Fibroblast of villous mesenchyme (primary cell): ENCODE results near the gene ITPRIPL1. TPM values are rescaled to one million over a fixed set of nuclear protein-coding genes. Genes with fewer than 3 reads are reported as not detected.

Source experiments
- DNase-seq: peaks from one replicate; pipeline ENCODE4 v3.0.0-alpha.2; 2010; ENCODE audit warnings: low read depth
- H3K4me3 ChIP-seq: 2 replicates; pipeline ENCODE4 v1.5.1; 2011; ENCODE audit warnings: low read depth, mild to moderate bottlenecking, low read length
- total RNA-seq: library from RNA; depleted of rRNA; stranded (reverse); fragments of >200 nt; gene quantifications from 2 replicates; pipeline ENCODE4 v1.2.3, GENCODE V29; 2012
- TF ChIP-seq, protein P1 (sequence below): IDR thresholded peaks from 2 replicates; pipeline ENCODE4 v1.5.1; 2012; ENCODE audit warnings: low read depth, mild to moderate bottlenecking, low read length; ENCODE audit not compliant: insufficient read depth

ITPRIPL1 gene
- total RNA-seq, 1 donor: 5.2 TPM

DNA sequence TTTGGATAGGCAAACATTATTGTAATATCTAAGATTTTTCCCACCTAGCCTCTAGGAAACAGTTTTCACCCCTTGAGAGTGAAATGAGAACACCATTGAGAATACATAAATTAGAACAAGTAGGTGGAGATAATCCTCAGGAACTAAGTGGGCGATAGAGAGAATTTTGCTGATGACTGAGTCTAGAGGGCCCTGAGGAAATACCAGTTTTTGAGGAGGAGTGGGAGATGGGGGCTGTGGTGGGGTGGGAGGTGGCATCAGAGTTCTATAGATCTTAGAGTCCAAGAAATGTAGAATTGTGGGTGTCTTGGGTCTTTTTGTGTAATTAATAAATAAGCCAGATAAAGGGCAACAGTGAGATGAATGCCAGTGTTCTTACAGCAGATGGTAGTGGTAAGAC lies 22.3 kb downstream of the ITPRIPL1 start:
- TF ChIP-seq, protein P1, sequence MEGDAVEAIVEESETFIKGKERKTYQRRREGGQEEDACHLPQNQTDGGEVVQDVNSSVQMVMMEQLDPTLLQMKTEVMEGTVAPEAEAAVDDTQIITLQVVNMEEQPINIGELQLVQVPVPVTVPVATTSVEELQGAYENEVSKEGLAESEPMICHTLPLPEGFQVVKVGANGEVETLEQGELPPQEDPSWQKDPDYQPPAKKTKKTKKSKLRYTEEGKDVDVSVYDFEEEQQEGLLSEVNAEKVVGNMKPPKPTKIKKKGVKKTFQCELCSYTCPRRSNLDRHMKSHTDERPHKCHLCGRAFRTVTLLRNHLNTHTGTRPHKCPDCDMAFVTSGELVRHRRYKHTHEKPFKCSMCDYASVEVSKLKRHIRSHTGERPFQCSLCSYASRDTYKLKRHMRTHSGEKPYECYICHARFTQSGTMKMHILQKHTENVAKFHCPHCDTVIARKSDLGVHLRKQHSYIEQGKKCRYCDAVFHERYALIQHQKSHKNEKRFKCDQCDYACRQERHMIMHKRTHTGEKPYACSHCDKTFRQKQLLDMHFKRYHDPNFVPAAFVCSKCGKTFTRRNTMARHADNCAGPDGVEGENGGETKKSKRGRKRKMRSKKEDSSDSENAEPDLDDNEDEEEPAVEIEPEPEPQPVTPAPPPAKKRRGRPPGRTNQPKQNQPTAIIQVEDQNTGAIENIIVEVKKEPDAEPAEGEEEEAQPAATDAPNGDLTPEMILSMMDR: no peak
- no peak for DNase-seq
- no peak overlapping the region for H3K4me3 ChIP-seq

DNA sequence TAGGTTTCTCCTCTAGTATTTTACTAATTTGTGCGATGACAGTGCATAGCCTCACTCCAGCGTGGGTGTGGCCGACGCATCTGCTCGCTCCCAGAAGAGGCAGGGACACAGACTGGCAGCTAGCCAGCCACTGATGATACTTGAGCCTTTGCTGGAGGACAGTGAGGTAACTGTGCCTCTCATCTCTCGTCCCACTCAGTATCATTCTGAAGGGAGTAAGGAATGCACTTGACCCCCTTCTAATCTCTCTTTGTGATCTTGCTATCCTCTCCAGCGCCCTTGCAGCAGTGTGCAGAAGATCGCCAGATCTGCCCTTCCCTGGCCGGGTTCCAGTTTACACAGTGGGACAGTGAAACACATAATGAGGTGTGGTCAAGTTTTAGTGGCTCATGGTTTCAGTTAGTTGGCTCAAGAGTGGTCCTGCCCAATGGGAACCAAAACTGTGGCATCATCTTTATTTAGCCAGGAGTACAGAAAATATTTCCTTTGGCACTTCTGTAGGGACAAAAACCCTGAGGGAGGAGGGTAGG lies 28.0 kb downstream of the ITPRIPL1 start:
- no peak overlapping the region for H3K4me3 ChIP-seq
- TF ChIP-seq, protein P1: no peak
- peak; percentile 71 for DNase-seq

DNA sequence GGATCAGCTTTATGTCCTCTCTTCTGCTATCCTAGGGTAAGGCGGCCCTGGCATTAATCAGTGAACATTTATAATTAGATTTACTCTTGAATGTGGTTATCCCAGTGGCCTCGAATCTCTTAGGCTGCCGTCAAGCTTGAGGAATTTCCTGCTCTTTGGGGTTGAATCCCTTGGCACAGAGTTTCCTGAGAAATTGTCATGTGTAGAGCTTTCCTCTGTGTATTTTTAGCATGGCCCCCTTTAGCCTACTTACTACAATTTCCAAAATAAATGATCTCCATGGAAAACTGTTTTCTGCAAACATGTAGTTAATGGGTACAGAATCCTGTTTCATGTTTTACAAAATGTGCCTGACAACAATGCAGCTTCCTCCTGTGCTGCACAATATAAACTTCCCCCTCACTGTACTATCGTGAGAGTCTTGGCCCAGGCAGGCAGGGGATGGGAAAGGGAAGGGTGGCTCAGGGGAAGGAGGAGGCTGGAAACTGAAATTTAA lies 28.5 kb downstream of the ITPRIPL1 start:
- no peak overlapping the region for H3K4me3 ChIP-seq
- TF ChIP-seq, protein P1: no peak
- DNase-seq: no peak

DNA sequence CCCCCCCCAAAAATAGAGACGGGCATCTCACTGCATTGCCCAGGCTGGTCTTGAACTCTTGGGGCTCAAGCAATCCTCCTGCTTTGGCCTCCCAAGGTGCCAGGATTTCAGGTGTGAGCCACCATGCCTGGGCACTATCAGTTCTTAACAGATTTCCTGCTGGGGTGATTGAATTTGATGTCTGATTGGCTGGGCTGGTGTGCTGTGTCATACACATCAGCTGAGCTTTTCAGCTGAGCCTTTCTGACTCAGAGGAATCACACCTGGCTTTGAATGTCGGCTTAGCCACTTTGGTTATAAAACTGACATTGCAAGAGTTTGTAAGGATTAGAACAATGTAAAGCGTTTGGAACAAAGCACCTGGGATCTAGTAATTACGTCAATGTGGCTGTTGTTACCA lies 29.4 kb downstream of the ITPRIPL1 start:
- TF ChIP-seq, protein P1: no peak
- H3K4me3 ChIP-seq: no peak overlapping the region
- DNase-seq: no peak

DNA sequence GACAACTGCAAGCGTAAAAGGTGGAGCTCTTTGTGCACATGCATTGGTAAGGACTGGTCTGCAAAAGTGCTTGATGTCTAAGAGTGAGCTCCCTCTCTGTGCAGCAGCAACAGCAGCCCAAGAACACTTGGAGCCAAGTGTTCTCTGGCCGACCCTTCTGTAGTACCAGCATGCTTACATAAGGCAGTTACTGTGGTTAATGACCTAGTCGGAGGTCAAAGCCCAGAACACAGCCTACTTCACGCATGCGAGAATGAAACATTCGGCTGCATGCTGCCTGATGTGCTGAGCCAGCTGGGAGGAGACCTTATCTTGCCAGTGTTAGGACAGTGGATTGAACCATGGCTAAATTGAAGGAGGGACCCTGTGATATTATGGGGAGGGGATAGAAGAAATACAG lies 31.8 kb downstream of the ITPRIPL1 start:
- DNase-seq: no peak
- TF ChIP-seq, protein P1: no peak
- H3K4me3 ChIP-seq: no peak overlapping the region

DNA sequence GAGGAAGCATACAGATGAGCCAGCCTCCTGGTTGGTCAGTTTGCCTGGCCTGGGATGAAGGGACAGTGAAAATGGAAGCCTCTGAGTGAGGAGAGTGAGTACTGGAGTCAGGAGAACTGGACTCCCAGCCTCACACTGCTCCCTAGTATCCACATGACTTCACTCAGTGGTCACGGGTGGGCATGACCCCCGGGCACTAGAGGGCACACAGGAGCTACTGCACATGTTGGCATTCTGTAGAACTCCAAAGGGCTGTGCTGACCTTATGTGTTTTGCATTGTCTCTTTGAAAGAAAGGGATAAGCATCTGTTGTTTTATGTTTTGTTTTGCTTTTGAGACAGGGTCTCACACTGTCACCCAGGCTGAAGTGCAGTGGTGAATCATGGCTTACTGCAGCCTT lies 34.2 kb downstream of the ITPRIPL1 start:
- H3K4me3 ChIP-seq: no peak overlapping the region
- TF ChIP-seq, protein P1: peak; percentile 4

DNA sequence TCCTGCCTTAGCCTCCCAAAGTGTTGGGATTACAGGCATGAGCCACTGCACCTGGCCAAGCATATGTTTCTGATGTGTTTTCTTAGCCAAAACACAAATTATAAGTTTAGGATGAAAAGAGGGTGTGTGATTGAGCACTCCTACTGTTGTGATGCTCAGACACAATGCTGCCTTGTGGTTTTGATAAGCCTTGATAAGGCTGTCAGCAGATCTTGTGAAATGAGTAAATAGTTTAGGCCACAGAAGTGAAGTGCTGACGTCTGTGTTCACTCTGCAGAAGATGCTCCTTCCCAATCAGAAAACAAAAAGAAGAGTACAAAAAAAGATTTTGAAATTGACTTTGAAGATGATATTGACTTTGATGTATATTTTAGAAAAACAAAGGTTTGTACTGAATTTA lies 34.7 kb downstream of the ITPRIPL1 start:
- no peak overlapping the region for H3K4me3 ChIP-seq
- TF ChIP-seq, protein P1: no peak
- DNase-seq: peak; percentile 34

More for the DNA sequence above, 34.2 kb downstream of the ITPRIPL1 start:
- DNase-seq: no peak
